ENCODE results near the gene SLC35F4. TPM values are rescaled to one million over a fixed set of nuclear protein-coding genes. Genes with fewer than 3 reads are reported as not detected.

Gene SLC35F4
- total RNA-seq, 1 experiment from 2014 or later: not detected

- Histone ChIP-seq H3K4me3 (ENCODE audit: insufficient read depth, low read depth, low read length) (no peak overlapping the region), H3K36me3 (replicated peaks; ENCODE audit: control insufficient read depth, insufficient read depth, low read length) (no peaks in the 10 kb centered on the region), H3K27me3 (ENCODE audit: control insufficient read depth, insufficient read depth, low read length) (no peaks in the 10 kb centered on the region)
- peak; percentile 23 for DNase-seq
Measured at GRCh38 chr14:57617510-57617909, 248.4 kb downstream of the SLC35F4 start.

- Histone ChIP-seq H3K4me3 (ENCODE audit: insufficient read depth, low read depth, low read length) (no peak overlapping the region), H3K27me3 (ENCODE audit: control insufficient read depth, insufficient read depth, low read length) (no peaks in the 10 kb centered on the region), H3K36me3 (replicated peaks; ENCODE audit: control insufficient read depth, insufficient read depth, low read length) (no peaks in the 10 kb centered on the region)
- no peak for DNase-seq
Measured at GRCh38 chr14:57612946-57613345, 252.9 kb downstream of the SLC35F4 start.

- no peak for DNase-seq
- no peaks in the 10 kb centered on the region for H3K36me3 ChIP-seq (replicated peaks; ENCODE audit: control insufficient read depth, insufficient read depth, low read length)
Measured at GRCh38 chr14:57611555-57612075, 254.3 kb downstream of the SLC35F4 start.

GRCh38 chr14:57610631-57611030 lies 255.3 kb downstream of the SLC35F4 start:
- Histone ChIP-seq H3K36me3 (replicated peaks; ENCODE audit: control insufficient read depth, insufficient read depth, low read length) (no peaks in the 10 kb centered on the region), H3K27me3 (ENCODE audit: control insufficient read depth, insufficient read depth, low read length) (no peaks in the 10 kb centered on the region), H3K4me3 (ENCODE audit: insufficient read depth, low read depth, low read length) (no peak overlapping the region)
- no peak for DNase-seq

More at GRCh38 chr14:57611555-57612075, 254.3 kb downstream of the SLC35F4 start:
- Histone ChIP-seq H3K4me3 (ENCODE audit: insufficient read depth, low read depth, low read length) (no peak overlapping the region), H3K27me3 (ENCODE audit: control insufficient read depth, insufficient read depth, low read length) (no peaks in the 10 kb centered on the region)

- DNase-seq: no peak
- Histone ChIP-seq H3K27me3 (ENCODE audit: control insufficient read depth, insufficient read depth, low read length) (no peaks in the 10 kb centered on the region), H3K4me3 (ENCODE audit: insufficient read depth, low read depth, low read length) (no peak overlapping the region), H3K36me3 (replicated peaks; ENCODE audit: control insufficient read depth, insufficient read depth, low read length) (no peaks in the 10 kb centered on the region)
Measured at GRCh38 chr14:57609192-57610075, 256.5 kb downstream of the SLC35F4 start.

GRCh38 chr14:57607086-57607485 lies 258.8 kb downstream of the SLC35F4 start:
- Histone ChIP-seq H3K36me3 (replicated peaks; ENCODE audit: control insufficient read depth, insufficient read depth, low read length) (no peaks in the 10 kb centered on the region), H3K27me3 (ENCODE audit: control insufficient read depth, insufficient read depth, low read length) (no peaks in the 10 kb centered on the region), H3K4me3 (ENCODE audit: insufficient read depth, low read depth, low read length) (no peak overlapping the region)
- DNase-seq: no peak

DNA sequence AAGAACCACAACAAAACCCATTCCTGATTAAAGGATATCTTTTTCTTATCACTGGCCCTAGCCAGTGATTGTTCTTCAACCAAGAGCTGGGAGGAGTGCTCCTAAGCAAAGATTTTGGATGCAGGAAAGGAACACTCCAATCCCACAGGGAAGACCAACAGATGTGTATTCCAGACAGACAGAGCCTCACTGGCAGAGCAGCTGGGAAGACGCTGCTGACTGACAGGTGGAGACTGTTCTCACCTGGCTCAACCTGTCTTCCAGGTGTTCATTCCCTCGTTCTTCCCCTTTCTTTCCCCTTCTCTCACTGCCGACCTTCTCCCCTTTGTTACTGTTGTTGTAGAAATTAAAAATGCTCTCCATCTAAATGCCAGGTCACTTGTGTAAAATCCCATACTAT lies 282.5 kb downstream of the SLC35F4 start:
- Histone ChIP-seq H3K36me3 (replicated peaks; ENCODE audit: control insufficient read depth, insufficient read depth, low read length) (no peaks in the 10 kb centered on the region), H3K27me3 (ENCODE audit: control insufficient read depth, insufficient read depth, low read length) (no peaks in the 10 kb centered on the region)
- DNase-seq: no peak

DNA sequence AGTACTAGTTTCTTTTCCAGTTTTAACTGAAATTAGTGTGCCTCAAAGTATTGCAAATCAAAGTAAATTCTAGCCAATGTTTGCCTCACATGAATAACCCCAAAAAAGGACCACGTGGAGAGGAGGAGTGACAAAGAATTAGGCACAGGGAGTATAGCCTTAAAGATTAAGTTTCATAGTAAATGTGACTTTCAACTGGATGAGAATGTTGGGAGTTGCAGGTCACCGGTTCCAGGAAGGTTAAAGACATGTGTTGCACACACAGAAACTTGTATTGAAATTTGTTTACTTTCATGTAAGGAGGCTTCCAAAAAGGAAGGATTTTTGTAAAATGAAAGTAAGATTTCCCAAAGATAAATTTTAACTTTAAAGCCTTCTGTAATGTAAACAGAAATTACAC lies 283.1 kb downstream of the SLC35F4 start:
- H3K27me3 ChIP-seq (ENCODE audit: control insufficient read depth, insufficient read depth, low read length): no peaks in the 10 kb centered on the region
- no peak for DNase-seq
- no peak overlapping the region for H3K4me3 ChIP-seq (ENCODE audit: insufficient read depth, low read depth, low read length)
- H3K36me3 ChIP-seq (replicated peaks; ENCODE audit: control insufficient read depth, insufficient read depth, low read length): no peaks in the 10 kb centered on the region

More for the DNA sequence above, 282.5 kb downstream of the SLC35F4 start:
- H3K4me3 ChIP-seq (ENCODE audit: insufficient read depth, low read depth, low read length): no peak overlapping the region

DNA sequence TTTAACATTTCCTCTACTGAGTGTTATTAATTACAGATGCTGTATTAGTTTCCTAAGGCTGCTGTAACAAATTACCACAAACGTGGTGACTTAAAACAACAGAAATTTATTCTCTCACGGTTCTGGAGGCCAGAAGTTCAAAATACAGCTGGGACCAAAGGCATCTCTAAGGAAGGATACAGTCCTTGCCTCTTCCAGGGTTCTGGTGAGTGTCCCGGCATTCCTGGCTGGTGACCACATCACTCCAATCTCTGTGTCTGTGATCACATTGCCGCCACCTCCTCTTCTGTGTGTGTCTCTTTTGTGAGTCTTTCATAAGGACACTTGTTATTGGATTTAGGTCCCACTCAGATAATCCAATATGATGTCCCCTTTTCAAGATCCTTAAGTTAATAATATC lies 287.1 kb downstream of the SLC35F4 start:
- DNase-seq: no peak
- H3K4me3 ChIP-seq (ENCODE audit: insufficient read depth, low read depth, low read length): no peak overlapping the region
- H3K36me3 ChIP-seq (replicated peaks; ENCODE audit: control insufficient read depth, insufficient read depth, low read length): no peaks in the 10 kb centered on the region
- no peaks in the 10 kb centered on the region for H3K27me3 ChIP-seq (ENCODE audit: control insufficient read depth, insufficient read depth, low read length)

DNA sequence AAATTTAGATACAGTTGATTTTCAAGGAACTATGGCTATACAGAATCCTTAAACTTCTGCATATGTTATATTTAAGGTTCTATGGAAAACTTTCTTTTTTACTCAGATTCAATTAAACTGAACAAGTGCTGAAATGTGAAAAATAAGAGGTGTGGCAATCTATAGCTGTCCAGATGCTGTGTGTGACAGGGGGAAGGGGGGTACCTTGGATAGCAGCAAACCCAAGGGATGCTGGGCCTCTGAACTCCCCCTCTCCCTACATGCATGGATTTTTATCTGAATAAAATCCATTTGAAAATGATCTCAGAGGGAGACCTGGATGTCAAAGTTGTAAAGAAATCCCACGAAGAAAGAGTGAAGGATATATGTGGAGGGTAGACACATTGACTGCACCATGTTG lies 289.4 kb downstream of the SLC35F4 start:
- Histone ChIP-seq H3K36me3 (replicated peaks; ENCODE audit: control insufficient read depth, insufficient read depth, low read length) (no peaks in the 10 kb centered on the region), H3K27me3 (ENCODE audit: control insufficient read depth, insufficient read depth, low read length) (no peaks in the 10 kb centered on the region), H3K4me3 (ENCODE audit: insufficient read depth, low read depth, low read length) (no peak overlapping the region)
- DNase-seq: no peak

GRCh38 chr14:57575482-57575881 lies 290.4 kb downstream of the SLC35F4 start:
- Histone ChIP-seq H3K27me3 (ENCODE audit: control insufficient read depth, insufficient read depth, low read length) (no peaks in the 10 kb centered on the region), H3K4me3 (ENCODE audit: insufficient read depth, low read depth, low read length) (no peak overlapping the region), H3K36me3 (replicated peaks; ENCODE audit: control insufficient read depth, insufficient read depth, low read length) (no peaks in the 10 kb centered on the region)
- DNase-seq: no peak

DNA sequence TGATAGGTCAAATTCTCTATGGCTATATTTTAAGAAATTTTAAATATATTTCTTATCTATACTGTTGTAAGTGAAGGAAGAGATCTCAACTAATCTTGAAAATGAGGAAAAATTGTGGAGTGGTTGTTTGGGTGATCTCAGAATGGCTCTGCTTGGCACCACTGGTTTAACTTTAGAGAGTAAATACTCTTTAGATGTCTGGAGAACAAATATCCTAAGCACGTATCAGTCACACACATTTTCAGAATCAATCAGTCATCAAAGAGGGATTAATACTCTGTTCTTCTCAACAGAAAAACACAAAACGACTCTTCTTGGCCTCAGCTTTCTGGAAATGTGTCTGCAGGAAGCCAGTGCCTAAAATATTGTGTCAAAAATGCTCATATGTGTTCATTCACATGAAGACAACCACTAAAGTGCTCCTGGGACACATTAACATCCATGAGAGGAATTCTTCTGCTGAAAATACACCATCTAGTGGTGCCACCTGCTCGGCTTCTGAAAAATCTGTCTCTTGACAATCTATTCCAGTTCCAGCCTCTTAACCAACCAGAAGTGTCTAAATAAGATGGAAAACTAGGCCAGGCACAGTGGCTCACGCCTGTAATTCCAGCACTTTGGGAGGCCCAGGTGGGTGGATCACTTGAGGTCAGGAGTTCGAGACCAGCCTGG lies 291.1 kb downstream of the SLC35F4 start:
- no peak for DNase-seq
- H3K4me3 ChIP-seq (ENCODE audit: insufficient read depth, low read depth, low read length): no peak overlapping the region
- H3K36me3 ChIP-seq (replicated peaks; ENCODE audit: control insufficient read depth, insufficient read depth, low read length): no peaks in the 10 kb centered on the region
- H3K27me3 ChIP-seq (ENCODE audit: control insufficient read depth, insufficient read depth, low read length): no peaks in the 10 kb centered on the region

- DNase-seq: no peak
- no peak overlapping the region for H3K4me3 ChIP-seq (ENCODE audit: insufficient read depth, low read depth, low read length)
- H3K36me3 ChIP-seq (replicated peaks; ENCODE audit: control insufficient read depth, insufficient read depth, low read length): no peaks in the 10 kb centered on the region
- no peaks in the 10 kb centered on the region for H3K27me3 ChIP-seq (ENCODE audit: control insufficient read depth, insufficient read depth, low read length)
Measured at GRCh38 chr14:57573173-57573572, 292.7 kb downstream of the SLC35F4 start.

DNA sequence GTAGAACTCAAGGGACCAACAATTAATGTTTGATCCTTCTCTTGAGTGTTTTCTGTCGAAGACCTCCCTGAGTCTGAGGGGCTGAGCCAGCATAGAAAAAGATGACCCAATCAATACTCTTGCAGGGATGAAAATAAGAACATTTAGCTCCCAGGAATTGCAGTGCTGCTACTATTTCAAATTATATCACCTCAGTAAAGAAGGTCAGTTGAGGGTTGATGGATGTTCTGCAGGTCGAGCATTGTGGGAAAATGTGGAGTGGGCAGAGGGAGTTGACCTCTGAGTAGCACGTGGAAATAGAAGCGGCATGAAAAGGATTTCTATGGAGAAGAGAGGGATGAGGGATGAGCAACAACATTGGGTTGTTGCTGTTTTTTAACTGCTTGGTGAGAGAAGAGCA lies 297.3 kb downstream of the SLC35F4 start:
- H3K36me3 ChIP-seq (replicated peaks; ENCODE audit: control insufficient read depth, insufficient read depth, low read length): no peaks in the 10 kb centered on the region
- H3K27me3 ChIP-seq (ENCODE audit: control insufficient read depth, insufficient read depth, low read length): no peaks in the 10 kb centered on the region
- H3K4me3 ChIP-seq (ENCODE audit: insufficient read depth, low read depth, low read length): no peak overlapping the region
- DNase-seq: no peak

DNA sequence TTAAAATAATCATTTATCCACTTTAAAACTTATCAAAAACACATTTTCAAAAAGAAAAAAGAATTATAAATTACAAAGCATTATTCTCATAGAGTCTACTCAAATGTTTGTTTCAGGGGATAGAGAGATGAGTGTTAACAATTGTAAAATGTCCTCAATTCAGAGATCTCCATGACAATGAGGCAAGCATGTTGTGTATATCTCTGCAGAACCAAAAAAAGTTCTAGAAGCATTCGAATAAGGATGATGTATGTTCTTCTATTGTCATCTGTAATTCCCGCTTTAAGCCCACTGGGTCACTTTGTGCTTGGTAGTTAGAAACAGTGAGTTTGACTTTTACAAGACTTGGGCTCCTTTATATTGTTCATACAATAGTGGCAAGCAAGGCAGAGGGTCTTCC lies 298.7 kb downstream of the SLC35F4 start:
- H3K4me3 ChIP-seq (ENCODE audit: insufficient read depth, low read depth, low read length): no peak overlapping the region
- H3K27me3 ChIP-seq (ENCODE audit: control insufficient read depth, insufficient read depth, low read length): no peaks in the 10 kb centered on the region
- H3K36me3 ChIP-seq (replicated peaks; ENCODE audit: control insufficient read depth, insufficient read depth, low read length): no peaks in the 10 kb centered on the region
- DNase-seq: no peak

Measured in H7 (cell line).